EH (cell line): ENCODE data around the gene TMEM179B.
"Not testable (repeated sequence)": the region's sequence is repeated elsewhere in the genome, so short reads cannot be mapped to it uniquely, and the experiment has no call there.

Source experiments
- DNase-seq: peaks from one replicate; pipeline ENCODE4 v3.0.0-alpha.2; 2015; ENCODE audit warnings: low read depth

TMEM179B gene, protein sequence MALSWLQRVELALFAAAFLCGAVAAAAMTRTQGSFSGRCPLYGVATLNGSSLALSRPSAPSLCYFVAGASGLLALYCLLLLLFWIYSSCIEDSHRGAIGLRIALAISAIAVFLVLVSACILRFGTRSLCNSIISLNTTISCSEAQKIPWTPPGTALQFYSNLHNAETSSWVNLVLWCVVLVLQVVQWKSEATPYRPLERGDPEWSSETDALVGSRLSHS

DNA sequence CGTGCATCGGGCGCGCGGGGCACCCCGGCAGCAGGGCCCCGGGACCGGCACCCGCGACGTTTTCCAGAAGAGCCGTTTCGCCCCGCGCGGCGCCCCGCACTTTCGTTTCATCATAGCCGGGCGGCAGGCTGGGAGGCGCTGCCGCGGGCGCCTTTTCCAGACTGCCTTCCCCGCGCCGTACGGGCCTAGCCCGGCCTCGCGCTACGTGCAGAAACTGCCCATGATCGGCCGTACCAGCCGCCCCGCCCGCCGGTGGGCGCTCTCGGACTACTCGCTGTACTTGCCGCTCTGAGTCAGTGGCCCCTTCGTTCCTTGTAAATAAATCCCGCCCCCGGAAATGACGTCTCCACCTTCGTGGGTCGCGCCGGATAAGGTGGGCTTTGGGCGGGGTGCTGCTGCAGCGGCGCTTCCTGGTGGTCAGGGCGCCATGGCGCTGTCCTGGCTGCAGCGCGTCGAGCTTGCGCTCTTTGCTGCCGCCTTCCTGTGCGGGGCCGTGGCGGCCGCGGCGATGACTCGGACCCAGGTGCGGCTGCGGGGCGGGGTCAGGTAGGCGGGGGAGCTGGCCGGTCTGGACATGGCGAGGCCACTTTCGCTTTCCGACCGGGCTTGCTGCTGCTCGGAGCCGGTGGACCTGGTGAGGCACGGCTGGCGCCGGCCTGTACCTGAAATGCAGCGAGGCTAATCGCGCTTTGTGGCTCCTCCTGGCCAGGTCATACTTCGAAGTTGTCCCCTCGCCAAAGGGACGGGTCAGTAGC, at the start of gene TMEM179B:
Gene TMEM179B, plus strand, starts transcription at position 398 of the 755 bp plus-strand sequence. Its CDS starts 30 bp downstream, at position 428.
- peak; percentile 98 for DNase-seq

DNA sequence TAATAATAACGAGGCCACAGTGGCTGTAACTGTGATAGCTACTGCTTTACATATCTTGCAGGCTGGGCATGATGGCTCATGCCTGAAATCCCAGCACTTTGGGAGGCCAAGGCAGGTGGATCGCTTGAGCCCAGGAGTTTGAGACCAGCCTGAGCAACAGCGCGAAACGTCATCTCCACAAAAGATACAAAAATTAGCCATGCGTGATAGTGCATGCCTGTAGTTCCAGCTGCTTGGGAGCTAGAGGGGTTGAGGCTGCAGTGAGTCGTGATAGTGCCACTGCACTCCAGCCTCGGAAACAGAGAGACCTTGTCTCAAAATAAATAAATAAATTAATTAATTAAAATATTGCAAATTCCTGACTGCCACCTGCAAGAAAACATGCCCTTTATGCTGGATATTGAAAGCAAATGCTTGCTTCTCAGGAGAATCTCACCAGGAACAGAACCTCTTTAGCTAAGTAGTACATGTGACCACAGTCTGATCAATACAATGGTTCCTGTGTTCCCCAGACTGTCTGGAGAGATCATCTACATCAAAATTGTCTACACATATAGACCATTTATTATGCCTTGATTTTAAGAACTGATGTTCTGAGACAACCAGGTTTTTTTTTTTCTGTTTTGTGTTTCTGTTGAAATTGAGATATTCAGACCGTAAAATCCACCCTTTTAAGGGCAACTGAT, 39.6 kb upstream of the TMEM179B start:
- DNase-seq = no peak

DNA sequence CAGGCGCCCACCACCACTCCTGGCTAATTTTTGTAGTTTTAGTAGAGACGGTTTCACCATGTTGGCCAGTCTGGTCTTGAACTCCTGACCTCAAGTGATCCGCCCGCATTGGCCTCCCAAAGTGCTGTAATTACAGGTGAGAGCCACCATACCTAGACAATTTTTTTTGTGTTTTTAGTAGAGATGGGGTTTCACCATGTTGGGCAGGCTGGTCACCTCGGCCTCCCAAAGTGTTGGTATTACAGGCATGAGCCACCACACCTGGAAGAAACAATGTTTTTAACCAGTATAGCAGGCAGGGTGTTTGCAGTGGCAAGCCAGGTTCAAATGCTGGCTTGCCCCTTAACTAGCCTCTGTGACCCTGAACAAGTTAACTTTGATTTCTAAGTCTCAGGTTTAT, 37.3 kb upstream of the TMEM179B start:
- not testable (repeated sequence) for DNase-seq

DNA sequence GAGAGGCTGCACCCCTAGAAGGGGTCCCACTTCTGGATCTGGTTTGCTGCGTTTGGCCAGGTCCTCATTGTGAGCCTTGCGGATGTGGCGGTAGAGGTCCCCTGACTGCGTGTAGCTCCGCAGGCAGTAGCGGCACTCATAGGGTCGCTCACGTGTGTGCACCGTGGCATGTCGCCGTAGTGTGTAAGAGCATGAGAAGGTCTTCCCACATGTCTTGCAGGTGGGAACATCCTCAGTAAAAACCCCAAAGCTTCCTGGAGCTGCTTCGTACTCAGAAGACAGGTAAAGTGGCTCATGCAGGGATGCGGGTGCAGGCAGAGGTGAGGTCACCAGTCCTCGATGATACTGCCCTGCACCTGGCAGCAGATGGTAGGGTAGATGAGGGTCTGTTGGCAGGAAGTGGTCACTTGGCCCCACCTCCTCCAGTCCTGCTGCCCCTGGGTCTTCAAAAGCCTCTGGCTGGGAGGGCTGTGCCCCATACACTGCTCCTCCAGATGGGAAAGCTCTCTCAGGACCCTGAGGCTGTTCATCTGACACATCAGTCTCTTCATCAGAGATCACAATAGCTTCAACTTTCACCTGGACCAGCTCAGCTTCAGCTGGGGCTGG, 34.9 kb upstream of the TMEM179B start:
- no peak for DNase-seq

DNA sequence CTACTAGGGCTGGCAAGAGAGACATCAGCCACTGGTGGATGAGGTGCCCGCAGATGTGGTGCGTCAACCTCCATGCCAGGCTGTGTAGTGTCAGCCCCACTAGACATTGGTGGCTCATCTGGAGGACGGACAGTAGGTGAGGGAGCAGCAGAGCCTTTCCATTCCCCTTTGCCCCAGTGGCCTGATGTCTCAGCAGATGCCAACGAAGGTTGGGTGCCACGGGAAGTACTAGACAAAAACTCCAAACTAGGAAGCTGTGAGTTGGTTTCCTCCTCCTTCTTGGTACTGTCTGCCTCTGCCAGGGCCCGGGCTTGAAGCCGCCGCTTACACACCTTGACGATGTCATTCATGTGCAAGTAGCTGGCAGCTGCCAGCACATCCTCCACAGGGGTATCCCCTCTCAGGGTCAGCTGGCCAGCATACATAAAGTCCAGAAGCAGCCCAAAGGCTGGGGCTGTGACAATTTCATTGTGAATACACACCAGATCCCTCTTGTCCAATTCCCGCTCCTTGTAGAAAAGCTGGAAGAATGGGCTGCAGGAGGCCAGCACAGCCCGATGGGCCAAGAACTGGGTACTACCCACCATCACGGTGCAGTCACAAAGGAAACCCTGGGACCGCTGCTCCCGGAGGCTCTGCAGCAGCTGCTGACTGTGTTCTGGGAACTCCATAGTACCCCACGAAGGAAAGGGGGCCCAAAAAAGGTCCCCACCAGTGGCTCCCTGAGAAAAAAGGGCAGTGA, 34.0 kb upstream of the TMEM179B start:
- DNase-seq = no peak

DNA sequence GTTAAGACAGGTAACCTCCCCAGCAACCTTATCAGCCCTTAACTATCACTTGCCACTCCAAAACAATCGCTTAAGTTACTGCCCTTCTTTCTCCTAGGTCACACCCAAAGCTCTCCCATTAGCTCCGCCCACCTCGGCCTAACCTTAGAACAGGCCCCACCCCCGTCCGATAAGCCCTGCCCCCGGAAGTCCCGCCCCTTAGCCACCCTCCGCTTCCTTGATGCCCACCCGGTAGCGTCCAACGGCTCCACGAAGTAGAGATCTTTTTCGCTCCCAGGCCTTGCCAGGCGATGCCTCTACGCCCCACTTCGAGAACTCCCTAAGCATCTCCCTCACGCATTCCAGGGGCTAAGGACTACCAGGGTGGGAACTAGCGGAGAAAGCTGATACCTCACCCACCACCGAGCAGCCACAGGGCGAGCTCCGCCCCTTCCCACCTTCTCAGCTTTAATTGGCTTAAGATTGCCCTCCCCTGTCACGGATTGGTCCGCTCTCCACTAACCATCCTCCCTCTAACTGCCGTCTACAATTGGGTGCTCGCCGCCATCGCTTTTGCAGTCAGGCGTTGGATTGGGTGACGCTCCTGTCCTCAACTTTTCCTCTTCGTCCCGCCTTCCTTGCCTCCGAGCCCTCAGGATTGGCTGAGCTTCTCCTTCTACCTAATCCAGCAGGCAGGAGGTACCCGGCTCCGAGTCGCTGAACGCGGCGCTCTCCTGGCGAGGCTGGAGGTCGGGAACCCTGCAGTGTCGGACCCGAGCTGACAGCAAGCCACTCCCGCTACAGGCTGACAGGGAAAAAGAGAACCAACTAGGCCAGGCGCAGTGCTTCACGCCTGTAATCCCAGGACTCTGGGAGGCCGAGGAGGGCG, 33.2 kb upstream of the TMEM179B start, which contains the start of gene ZBTB3:
Gene ZBTB3, minus strand, starts transcription at position 425 of the 868 bp plus-strand sequence. CDS start 496 bp downstream, outside the sequence.
- DNase-seq = peak; percentile 100

DNA sequence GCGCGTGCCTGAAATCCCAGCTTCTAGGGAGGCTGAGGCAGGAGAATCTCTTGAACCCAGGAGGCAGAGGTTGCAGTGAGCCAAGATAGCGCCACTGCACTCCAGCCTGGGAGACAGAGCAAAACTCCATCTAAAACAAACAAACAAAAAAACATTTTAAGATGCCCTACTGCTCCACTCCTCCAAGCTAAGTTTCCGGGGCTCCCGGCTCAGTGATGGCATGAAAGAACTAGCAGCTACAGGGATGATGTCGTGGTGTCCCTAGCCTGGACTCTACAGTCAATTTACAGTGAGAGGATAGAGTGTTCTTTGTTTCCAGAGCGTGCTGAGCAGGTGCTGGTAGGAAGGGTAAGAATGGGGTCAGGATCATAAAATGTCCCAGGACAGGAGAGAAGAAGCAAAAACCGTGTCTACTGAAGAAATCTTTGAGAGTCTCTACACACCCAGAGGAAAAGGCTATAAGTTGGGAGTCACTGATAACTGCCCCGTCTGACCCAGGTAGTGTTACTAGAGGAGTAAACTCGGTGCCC, 32.1 kb upstream of the TMEM179B start:
- no peak for DNase-seq

DNA sequence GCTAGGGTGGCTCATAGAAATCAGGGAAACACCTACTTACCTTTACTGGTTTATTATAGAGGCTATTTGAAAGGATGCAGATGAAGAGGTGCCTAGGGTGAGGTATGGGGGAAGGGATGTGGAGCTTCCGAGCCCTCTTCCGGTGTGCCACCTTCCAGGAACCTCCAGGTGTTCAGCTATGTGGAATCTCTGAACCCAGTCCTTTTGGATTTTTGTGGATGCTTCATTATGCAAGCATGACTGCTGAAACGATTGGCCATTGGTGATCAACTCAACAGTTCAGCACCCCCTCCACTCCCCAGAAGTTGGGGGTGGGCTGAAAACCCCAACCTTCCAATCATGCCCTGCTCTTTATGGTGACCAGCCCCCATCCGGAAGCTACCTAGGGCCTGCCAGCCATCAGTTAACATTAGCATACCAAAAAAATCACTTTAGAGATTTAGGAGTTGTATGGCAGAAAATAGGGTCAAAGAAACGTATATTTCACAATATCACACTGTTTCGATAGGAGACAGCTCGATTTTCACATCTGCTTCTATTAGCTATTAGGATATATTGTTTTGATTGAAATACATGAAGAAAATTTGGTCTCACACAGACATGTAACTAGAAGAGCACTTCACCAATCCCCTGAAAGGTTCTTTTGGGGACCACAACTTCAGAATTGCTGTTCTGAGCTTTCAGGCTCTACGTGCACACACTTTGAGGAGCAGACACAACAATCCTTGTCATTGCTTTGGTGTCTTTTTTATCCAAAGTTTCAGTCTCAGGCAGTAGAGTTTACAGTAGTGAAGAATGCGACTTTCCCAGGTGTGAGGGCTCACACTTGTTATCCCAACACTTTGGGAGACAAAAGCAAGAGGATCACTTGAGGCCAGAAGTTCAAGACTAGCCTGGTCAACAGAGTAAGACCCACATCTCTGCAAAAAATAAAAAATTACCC, 29.1 kb upstream of the TMEM179B start:
- no peak for DNase-seq

DNA sequence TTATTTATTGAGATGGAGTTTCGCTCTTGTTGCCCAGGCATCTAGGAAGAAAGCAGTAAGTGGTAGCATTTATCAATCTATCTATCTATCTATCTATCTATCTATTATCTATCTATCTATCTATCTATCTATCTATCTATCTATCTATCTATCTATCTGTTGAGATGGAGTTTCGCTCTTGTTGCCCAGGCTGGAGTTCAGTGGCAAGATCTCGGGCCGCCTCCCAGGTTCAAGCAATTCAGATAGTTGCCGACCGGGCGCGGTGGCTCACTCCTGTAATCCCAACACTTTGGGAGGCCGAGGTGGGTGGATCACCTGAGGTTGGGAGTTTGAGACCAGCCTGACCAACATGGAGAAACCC, 26.4 kb upstream of the TMEM179B start:
- DNase-seq = not testable (repeated sequence)

DNA sequence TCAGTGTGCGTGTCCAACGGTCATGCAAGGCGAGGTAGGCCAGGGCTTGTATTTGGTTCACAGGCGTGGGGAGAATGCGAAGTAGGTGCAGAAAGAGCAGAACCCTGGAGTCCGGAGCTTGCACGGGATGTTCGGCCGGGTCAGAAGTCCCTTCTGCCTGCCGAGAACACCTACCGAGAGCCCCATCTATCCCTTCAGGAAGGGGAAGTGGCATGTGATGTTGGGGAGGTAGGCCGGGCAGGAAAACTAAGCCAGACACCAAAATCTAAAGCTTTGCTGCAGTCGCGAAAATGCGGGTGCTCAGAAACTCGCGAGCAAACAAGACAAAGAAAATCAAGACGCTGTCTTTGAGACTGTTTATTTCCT, 16.4 kb upstream of the TMEM179B start:
- DNase-seq = no peak

DNA sequence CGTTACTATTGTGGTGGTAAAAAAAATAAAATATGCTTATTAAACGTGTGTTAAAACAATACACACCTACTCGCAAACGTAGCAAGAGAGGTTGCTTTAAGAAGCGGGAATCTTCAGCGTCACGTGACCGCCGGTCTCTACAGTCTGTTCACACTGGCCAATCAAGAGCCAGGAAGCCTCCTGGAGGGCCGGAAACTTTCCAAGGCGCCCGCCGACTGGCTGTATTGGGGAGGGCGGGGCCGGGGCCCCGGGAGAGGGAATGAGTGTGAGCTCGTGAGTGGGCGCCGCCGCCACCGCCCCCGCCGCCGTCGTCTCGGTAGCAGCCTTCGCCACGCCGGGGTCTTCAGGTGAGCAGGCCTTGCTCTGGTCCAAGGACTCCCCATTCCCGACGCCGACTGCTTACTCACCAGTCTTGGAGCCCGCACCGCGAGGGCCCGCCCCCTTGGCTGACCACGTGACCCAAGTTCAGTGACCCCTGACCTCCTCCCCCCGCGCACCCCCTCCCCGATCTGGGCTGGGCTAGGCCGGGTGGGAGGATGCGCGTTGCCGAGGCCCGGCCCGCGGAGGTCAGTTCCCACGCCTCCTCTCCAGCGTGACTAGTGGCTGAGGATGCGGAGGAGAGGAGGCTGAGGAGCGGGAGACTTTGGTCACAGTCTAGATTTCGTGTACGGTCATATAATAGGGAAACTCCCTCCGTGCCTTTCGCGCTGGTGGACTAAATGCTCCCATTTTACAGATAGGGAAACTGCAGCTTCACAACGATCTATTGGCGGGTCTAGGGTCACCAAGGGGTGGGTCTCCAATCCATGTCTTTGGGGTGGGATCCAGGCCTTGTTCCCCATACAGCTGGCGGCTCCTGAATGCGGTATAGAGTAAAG, 15.8 kb upstream of the TMEM179B start, which contains the start of gene TAF6L:
Gene TAF6L, plus strand, starts transcription at position 253 of the 878 bp plus-strand sequence. CDS start 4,388 bp downstream, outside the sequence.
- DNase-seq = peak; percentile 98

DNA sequence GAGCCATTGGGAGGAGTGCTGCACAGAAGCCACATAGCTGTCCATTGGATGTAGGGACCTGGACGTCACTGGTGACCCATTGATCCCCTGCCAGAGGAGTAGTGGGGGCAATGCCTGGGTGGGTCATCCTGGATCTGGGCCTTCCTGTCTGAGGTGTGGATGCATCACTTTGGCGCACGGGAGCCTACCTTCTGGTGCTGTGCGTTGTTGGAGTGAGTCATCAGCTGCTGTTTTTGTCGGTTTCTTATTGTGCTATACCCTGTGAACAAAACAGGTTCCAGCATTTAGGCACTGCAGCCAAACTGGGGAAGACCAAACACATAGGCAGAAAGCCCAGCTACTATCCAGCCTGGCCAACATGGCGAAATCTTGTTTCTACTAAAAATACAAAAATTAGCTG, 12.8 kb upstream of the TMEM179B start:
- no peak for DNase-seq

DNA sequence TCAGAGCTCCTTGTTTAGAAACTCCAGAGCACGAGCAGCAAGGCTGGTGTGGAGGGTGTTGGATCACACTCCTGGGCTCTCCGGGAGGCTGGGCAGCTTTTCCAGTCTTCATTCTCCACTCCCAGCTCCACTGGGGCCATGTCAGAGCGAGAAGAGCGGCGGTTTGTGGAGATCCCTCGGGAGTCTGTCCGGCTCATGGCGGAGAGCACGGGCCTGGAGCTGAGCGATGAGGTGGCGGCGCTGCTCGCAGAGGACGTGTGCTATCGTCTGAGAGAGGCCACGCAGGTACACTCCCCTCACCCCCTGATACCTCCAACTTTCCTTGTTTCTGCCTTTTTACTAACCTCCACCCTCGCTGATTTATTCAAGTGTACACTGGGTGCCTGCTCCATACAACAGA, 11.6 kb upstream of the TMEM179B start:
- no peak for DNase-seq

DNA sequence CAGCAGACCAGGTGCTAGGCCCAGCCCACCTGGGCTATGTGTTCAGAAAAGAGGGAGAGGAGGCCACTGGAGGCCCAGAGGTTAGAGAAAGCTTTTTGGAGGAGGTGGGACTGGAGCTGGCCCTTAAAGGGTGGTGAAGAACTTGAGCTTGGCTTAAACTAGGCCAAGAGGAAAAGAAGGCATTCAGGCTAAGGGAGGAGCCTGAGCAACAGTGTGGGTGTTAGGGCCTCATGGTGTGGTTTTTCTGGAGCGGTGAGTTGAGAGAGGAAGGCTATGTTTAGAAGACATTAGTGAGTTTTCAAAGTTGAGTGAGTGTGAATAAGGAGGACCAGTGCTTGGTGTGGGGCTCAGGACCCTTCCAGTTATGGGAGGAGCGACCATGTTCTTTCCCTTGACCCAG, 9.8 kb upstream of the TMEM179B start:
- no peak for DNase-seq

DNA sequence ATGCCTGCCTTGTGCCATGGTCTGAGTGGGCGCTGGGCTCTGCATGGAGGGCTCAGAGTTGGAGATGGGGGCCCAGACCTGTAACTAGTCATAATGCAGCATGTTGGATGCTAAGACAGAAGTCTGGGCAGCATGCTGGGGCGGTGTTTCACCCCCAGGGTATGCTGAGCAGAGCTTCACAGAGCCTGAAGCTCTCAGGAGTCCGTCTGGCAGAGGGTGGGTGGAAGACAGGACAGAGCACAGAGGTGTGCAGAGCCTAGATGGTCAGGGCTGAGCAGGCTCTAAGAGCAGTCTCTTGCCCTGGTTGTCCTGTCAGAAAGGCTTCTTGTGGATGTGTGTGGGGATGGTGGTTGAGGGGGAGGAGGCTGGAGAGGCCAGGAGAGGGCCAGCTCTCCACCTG, 8.8 kb upstream of the TMEM179B start:
- DNase-seq = no peak

DNA sequence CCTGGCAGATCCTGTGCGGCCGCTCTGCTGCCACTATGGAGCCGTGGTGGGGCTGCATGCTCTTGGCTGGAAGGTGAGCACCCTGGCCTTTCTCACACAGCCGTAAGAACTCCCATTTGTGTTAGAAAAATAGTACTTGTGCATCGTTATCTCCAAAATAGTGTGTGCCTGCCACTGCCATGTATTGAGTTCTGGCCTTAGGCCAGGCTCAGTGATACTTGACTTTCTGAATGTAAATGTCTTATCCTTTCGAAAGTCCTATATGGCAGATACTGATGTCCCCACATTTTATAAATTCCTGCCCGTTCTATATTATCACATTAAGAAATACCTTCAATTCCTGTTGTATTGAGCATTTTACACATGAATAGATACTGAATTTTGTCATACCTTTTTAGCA, 4.4 kb upstream of the TMEM179B start:
- no peak for DNase-seq

DNA sequence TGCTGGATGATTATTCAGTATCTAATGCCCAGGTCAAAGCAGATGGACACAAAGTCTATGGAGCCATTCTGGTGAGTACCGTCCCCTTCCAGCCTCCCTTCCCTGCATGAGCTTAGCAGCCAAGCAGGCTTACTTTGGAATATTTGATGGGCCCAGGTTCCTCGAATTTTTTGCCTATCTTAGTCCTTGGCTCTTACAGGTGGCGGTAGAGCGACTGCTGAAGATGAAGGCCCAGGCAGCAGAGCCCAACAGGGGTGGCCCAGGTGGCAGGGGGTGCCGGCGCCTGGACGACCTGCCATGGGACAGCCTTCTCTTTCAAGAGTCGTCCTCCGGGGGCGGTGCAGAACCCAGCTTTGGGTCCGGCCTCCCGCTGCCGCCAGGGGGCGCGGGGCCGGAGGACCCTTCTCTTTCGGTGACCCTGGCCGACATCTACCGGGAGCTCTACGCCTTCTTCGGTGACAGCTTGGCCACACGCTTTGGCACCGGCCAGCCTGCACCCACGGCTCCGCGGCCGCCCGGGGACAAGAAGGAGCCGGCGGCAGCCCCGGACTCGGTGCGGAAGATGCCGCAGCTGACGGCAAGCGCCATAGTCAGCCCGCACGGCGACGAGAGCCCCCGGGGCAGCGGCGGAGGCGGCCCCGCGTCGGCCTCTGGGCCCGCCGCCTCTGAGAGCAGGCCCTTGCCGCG, 741 bp upstream of the TMEM179B start:
- peak; percentile 85 for DNase-seq

DNA sequence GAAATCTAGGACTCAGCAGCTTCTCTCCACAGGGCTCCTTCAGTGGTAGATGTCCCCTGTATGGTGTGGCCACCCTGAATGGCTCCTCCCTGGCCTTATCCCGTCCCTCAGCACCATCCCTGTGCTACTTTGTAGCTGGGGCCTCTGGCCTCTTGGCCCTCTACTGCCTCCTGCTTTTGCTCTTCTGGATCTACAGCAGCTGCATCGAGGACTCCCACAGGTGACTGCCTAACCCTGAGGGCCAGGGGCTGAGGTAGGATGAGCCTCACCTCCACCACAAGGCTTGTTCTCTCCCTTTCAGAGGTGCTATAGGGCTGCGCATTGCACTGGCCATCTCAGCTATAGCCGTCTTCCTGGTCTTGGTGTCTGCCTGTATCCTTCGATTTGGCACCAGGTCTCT, 1.8 kb downstream of the TMEM179B start:
- DNase-seq = no peak
